GM23338 (cell line): ENCODE measurements around the gene IKZF1. TPM values are rescaled to one million over a fixed set of nuclear protein-coding genes. Genes with fewer than 3 reads are reported as not detected.

ENCODE experiments used
- CREB1 ChIP-seq: fragments of 250-450 bp; sonication (Bioruptor Pico); IDR thresholded peaks from 2 replicates; pipeline ENCODE4 v1.5.0; 2020; ENCODE audit warnings: low read depth, mild to moderate bottlenecking, moderate library complexity
- STAT1 ChIP-seq: IDR thresholded peaks from one replicate; pipeline ENCODE4 v1.6.1; 2016; ENCODE audit warnings: antibody characterized with exemption; ENCODE audit not compliant: unreplicated experiment
- ZNF114 ChIP-seq: fragments of 250-450 bp; sonication (Bioruptor Pico); IDR thresholded peaks from 2 replicates; pipeline ENCODE4 v1.5.0; 2020; ENCODE audit warnings: mild to moderate bottlenecking, moderate library complexity
- polyA plus RNA-seq: library from polyadenylated mRNA; unstranded; fragments of >200 nt; fragmentation: Nextera tagmentation; extraction: Ambion mirVana; gene quantifications from 2 replicates; pipeline ENCODE4 v1.2.1, GENCODE V29; 2016
- total RNA-seq: library from RNA; depleted of rRNA; stranded (reverse); fragments of >200 nt; shearing (Covaris generic); gene quantifications from 2 replicates; pipeline ENCODE4 v1.2.3, GENCODE V29; 2014
- TF ChIP-seq, protein P1 (sequence below): IDR thresholded peaks from one replicate; pipeline ENCODE4 v1.6.1; 2018; ENCODE audit warnings: antibody characterized with exemption; ENCODE audit not compliant: unreplicated experiment
- TF ChIP-seq, protein P2 (sequence below): fragments of 250-450 bp; sonication (Bioruptor Pico); IDR thresholded peaks from 2 replicates; pipeline ENCODE4 v1.5.0; 2020; ENCODE audit warnings: mild to moderate bottlenecking, moderate library complexity

Gene IKZF1
- total and polyA plus RNA-seq, 2 experiments from 2014 or later, result 0.57 to 1.8 TPM

DNA sequence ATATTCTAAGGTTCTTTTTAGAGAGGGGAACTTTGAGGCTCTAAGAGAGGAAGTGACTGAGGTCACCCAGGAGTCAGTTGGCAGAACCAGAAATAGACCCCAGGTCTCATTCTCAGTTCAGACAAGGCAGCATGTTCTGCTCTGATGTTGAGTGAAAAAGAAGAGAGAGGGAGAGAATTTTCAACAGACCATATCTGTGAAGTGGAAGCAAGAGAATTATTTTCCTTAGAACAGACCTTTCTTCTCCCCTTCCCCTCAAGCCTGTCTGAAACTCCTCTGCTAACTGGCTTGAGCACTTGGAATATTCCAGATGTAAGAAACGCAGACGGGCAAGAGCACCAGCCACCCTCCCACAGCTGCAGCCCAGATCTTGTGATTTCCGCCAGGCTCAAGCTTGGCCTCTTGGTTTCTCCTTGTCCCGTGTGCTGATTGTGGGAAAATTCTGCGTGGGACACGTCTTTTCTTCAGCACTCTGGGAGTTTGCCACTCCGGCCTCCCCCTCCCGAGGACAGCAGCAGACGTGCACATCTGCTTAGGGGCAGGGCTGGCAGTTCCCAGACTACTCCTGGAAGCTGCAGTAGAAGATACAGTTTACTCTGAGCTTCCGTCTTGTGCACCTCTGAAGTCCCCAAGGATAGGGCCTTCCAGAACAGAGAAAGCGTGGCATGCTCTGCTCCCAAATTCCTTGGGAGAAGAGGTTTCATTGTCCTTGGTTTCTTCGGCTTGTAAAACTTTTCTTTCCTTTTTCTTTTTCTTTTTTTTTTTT lies 22.7 kb upstream of the IKZF1 start (continued):
- TF ChIP-seq, protein P1, sequence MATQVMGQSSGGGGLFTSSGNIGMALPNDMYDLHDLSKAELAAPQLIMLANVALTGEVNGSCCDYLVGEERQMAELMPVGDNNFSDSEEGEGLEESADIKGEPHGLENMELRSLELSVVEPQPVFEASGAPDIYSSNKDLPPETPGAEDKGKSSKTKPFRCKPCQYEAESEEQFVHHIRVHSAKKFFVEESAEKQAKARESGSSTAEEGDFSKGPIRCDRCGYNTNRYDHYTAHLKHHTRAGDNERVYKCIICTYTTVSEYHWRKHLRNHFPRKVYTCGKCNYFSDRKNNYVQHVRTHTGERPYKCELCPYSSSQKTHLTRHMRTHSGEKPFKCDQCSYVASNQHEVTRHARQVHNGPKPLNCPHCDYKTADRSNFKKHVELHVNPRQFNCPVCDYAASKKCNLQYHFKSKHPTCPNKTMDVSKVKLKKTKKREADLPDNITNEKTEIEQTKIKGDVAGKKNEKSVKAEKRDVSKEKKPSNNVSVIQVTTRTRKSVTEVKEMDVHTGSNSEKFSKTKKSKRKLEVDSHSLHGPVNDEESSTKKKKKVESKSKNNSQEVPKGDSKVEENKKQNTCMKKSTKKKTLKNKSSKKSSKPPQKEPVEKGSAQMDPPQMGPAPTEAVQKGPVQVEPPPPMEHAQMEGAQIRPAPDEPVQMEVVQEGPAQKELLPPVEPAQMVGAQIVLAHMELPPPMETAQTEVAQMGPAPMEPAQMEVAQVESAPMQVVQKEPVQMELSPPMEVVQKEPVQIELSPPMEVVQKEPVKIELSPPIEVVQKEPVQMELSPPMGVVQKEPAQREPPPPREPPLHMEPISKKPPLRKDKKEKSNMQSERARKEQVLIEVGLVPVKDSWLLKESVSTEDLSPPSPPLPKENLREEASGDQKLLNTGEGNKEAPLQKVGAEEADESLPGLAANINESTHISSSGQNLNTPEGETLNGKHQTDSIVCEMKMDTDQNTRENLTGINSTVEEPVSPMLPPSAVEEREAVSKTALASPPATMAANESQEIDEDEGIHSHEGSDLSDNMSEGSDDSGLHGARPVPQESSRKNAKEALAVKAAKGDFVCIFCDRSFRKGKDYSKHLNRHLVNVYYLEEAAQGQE, result no peak
- TF ChIP-seq, protein P2, sequence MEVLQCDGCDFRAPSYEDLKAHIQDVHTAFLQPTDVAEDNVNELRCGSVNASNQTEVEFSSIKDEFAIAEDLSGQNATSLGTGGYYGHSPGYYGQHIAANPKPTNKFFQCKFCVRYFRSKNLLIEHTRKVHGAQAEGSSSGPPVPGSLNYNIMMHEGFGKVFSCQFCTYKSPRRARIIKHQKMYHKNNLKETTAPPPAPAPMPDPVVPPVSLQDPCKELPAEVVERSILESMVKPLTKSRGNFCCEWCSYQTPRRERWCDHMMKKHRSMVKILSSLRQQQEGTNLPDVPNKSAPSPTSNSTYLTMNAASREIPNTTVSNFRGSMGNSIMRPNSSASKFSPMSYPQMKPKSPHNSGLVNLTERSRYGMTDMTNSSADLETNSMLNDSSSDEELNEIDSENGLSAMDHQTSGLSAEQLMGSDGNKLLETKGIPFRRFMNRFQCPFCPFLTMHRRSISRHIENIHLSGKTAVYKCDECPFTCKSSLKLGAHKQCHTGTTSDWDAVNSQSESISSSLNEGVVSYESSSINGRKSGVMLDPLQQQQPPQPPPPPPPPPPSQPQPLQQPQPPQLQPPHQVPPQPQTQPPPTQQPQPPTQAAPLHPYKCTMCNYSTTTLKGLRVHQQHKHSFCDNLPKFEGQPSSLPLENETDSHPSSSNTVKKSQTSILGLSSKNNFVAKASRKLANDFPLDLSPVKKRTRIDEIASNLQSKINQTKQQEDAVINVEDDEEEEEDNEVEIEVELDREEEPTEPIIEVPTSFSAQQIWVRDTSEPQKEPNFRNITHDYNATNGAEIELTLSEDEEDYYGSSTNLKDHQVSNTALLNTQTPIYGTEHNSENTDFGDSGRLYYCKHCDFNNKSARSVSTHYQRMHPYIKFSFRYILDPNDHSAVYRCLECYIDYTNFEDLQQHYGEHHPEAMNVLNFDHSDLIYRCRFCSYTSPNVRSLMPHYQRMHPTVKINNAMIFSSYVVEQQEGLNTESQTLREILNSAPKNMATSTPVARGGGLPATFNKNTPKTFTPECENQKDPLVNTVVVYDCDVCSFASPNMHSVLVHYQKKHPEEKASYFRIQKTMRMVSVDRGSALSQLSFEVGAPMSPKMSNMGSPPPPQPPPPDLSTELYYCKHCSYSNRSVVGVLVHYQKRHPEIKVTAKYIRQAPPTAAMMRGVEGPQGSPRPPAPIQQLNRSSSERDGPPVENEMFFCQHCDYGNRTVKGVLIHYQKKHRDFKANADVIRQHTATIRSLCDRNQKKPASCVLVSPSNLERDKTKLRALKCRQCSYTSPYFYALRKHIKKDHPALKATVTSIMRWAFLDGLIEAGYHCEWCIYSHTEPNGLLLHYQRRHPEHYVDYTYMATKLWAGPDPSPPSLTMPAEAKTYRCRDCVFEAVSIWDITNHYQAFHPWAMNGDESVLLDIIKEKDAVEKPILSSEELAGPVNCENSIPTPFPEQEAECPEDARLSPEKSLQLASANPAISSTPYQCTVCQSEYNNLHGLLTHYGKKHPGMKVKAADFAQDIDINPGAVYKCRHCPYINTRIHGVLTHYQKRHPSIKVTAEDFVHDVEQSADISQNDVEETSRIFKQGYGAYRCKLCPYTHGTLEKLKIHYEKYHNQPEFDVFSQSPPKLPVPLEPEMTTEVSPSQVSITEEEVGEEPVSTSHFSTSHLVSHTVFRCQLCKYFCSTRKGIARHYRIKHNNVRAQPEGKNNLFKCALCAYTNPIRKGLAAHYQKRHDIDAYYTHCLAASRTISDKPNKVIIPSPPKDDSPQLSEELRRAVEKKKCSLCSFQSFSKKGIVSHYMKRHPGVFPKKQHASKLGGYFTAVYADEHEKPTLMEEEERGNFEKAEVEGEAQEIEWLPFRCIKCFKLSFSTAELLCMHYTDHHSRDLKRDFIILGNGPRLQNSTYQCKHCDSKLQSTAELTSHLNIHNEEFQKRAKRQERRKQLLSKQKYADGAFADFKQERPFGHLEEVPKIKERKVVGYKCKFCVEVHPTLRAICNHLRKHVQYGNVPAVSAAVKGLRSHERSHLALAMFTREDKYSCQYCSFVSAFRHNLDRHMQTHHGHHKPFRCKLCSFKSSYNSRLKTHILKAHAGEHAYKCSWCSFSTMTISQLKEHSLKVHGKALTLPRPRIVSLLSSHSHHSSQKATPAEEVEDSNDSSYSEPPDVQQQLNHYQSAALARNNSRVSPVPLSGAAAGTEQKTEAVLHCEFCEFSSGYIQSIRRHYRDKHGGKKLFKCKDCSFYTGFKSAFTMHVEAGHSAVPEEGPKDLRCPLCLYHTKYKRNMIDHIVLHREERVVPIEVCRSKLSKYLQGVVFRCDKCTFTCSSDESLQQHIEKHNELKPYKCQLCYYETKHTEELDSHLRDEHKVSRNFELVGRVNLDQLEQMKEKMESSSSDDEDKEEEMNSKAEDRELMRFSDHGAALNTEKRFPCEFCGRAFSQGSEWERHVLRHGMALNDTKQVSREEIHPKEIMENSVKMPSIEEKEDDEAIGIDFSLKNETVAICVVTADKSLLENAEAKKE (CRISPR knock-in tag), result no peak
- TF ChIP-seq STAT1 (no peak), ZNF114 (CRISPR knock-in tag) (no peak), CREB1 (CRISPR knock-in tag) (no peak)
